Measurements from ENCODE around the gene PM20D1.
"Not testable (repeated sequence)": the region's sequence is repeated elsewhere in the genome, so short reads cannot be mapped to it uniquely, and the experiment has no call there.

The PM20D1 gene, protein sequence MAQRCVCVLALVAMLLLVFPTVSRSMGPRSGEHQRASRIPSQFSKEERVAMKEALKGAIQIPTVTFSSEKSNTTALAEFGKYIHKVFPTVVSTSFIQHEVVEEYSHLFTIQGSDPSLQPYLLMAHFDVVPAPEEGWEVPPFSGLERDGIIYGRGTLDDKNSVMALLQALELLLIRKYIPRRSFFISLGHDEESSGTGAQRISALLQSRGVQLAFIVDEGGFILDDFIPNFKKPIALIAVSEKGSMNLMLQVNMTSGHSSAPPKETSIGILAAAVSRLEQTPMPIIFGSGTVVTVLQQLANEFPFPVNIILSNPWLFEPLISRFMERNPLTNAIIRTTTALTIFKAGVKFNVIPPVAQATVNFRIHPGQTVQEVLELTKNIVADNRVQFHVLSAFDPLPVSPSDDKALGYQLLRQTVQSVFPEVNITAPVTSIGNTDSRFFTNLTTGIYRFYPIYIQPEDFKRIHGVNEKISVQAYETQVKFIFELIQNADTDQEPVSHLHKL

DNA sequence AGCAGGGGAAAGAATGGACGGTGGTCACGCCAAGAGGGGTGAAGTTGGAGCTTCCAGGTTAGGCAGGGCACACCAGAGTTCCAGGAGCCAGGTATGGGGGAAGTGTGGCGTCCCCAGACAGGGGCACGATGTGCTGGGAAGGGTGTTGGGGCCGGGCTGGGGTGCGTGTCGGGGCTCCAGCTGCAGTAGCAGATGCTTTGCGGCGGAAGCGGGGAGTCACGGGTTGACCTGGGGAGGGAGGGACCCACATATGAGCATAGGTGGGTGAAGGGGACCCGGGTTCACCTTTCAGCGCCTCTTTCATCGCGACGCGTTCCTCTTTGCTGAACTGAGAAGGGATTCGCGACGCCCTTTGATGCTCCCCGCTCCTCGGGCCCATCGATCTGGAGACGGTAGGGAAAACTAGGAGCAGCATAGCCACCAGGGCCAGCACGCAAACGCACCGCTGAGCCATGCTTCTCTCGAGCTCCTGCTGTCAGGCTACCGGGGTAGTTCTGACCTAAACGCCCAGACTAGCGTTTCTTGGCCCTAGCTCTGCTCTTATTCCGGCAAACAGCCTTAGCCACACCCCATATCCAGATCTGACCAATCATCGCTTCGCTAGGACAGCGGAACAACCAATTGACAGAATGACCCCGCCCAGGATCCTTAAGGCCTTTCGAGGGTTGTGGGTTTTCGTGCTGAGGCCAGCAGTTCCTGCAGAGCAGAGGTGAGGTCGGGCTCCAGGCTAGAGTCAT, at the start of gene PM20D1:
PM20D1 (minus strand) TSS at position 514 of the 737 bp plus-strand sequence; CDS start at position 454, 60 bp downstream.
- peak; percentile 77 for DNase-seq (ENCODE audit: low spot score)

DNA sequence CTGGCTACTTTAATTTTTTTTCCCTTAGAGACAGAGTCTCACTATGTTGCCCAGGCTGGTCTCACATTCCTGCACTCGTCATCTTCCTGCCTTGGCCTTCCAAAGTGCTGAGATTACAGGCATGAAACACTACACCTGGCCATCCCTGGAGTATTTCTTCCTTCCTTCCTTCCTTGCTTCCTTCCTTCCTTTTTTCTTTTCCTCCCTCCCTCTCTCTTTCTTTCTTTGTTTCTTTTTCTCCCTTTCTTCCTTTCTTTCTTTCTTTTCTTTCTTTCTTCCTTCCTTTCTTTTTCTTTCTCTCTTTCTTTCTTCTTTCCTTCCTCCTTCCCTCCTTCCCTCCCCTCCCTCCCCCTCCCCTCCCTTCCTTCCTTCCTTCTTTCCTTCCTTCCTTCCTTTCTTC, 46.4 kb upstream of the PM20D1 start:
- DNase-seq (ENCODE audit: low spot score): no peak

DNA sequence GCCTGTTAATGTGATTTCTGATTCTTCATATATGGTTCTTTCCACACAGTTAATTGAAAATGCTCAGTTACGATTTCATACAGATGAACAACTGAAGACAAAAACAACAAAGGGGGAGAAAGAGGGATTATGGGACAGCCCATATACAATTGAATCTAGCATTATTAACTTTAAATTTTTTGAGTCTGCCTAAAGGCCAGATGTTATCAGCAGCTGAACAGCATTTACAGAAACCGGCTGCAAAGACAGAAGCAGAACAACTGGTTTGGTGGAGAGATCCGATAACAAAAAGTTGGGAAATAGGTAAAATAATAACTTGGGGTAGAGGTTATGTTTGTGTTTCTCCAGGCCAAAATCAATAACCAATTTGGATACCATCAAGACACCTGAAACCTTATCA, 44.2 kb upstream of the PM20D1 start:
- DNase-seq (ENCODE audit: low spot score): not testable (repeated sequence)

DNA sequence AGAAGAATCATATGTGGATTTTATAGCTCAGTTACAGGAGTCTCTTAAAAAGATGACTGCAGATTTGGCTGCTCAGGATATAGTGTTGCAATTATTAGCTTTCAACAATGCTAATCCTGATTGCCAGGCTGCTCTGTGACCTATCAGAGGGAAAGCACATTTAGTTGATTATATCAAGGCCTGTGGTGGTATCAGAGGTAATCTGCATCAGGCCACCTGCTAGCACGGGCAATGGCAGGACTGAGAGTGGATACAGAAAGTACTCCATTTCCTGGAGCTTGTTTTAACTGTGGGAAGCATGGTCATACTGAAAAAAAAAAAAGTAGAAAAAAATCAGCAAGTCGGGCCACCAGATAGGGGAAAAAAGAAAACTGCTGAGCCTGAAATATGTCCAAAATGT, 42.2 kb upstream of the PM20D1 start:
- not testable (repeated sequence) for DNase-seq (ENCODE audit: low spot score)

DNA sequence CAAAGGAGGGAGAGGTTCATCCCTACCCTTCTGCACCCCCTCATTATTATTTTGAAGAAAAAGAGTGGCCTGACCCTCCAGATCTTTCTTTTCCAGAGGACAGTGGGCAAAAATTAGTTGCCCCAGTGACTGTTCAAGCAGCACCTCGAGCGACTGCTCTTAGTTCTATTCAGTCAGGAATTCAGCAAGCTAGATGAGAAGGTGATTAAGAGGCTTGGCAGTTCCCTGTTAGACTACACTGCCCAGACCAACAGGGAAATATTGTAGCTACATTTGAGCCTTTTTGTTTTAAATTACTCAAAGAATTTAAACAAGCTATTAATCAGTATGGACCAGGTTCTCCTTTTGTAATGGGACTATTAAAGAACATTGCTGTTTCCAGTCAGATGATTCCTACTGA, 41.5 kb upstream of the PM20D1 start:
- not testable (repeated sequence) for DNase-seq (ENCODE audit: low spot score)

DNA sequence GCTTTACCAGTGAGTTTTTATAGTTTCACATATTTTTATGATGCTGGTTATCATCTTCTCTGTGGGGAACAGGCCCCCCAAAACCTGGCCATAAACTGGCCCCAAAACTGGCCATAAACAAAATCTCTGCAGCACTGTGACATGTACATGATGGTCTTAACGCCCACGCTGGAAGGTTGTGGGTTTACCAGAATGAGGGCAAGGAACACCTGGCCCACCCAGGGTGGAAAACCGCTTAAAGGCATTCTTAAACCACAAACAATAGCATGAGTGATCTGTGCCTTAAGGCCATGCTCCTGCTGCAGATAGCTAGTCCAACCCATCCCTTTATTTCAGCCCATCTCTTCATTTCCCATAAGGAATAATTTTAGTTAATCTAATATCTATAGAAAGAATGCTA, 40.7 kb upstream of the PM20D1 start:
- not testable (repeated sequence) for DNase-seq (ENCODE audit: low spot score)

DNA sequence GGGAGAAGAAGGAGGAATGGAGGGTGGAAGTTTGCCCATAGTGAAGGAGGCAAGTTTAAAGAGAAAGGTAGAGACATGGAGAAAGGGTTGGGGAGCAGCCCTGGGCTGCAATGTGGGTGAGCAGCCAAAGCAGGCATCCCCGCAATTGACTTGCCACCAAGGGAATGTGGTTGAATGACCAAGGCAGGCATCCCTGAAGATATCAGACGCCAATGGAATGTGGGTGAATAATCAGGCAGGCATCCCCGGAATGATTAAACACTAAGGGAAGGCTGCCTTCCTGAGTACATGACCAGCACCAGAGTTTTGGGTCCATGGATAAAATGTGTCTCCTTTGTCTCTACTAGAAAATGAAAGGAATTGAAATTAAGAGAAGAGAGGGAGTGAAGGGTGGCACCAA, 39.8 kb upstream of the PM20D1 start:
- not testable (repeated sequence) for DNase-seq (ENCODE audit: low spot score)

DNA sequence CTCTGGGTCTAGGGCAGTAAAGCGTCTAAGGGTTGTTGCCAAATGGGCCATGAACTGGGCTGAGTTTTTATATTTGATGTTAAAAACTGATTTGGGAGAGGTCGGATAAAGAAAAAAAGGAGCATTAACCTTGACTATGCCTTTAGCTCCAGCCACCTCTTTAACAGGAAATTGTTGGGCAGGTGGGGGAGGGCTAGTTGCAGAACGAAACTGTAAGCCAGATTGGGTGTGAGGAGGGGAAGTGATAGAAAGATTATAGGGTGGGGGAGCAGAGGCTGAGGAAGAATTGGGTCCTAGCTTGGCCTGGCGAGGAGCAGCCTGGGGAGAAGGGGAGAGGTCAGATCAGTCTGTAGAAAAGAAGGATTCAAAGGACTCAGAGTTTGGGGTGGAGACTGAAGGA, 39.1 kb upstream of the PM20D1 start:
- DNase-seq (ENCODE audit: low spot score): not testable (repeated sequence)

DNA sequence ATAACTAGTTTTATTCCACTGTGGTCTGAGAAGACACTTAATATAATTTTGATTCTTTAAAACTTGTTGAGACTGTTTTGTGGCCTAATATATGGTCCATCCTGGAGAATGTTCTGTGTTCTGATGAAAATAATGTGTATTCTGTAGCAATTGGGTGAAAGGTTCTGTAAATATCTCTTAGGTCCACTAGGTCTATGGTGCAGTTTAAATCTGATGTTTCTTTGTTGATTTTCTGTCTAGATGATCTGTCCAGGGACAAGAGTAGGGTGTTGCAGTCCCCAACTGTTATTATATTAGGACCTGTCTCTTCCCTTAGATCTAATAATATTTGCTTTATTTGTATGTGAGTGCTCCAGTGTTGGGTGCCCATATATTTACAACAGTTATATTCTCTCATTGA, 33.9 kb upstream of the PM20D1 start:
- no peak for DNase-seq (ENCODE audit: low spot score)

DNA sequence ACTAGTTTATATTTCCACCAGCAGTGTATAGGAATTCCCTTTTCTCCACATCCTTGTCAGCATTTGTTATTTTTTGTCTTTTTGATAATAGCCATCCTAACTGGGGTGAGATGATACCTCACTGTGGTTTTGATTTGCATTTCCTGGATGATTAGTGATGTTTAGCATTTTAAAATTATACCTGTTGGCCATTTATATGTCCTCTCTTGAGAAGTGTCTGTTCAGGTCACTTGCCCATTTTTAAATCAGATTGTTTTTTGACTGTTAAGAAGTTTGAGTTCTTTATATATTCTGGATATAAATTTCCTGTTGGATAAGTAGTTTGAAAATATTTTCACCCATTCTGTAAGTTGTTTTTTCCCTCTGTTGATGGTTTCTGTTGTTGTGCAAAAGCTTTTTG, 31.0 kb upstream of the PM20D1 start:
- no peak for DNase-seq (ENCODE audit: low spot score)

DNA sequence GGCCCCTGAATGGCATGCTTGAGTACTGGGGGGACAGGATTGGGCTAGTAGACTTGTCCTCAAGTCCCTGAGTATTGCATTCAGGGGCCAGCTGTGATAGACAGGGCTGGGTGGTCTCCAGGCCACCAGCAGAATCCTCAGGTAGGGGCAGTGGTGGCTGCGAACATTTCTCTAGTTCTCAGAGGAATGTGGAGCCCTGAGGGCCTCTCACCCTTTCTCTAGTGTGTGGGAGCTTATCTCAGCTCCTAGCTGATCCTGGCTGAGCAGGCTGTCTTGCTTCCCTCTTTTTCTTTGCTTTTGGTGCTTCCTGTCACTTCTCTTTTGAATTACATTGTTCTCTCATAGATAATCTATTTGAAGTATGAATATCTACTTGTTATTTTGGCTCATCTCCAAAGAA, 30.0 kb upstream of the PM20D1 start:
- DNase-seq (ENCODE audit: low spot score): no peak

DNA sequence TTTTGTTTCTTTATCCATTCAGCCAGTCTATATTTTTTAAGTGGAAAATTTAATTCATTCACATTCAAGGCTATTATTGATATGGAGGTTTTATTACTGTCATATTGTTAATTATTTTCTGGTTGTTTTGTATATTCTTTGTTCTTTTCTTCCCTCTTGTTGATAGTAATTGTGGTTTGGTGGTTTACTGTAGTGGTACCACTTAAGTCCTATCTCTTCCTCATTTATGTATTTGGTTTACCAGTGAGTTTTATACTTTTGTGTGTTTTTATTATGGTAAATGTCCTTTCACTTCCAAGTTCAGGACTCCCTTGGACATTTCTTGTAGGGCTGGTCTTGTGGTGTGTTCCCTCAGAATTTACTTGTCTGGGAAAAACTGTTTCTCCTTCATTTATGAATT, 28.1 kb upstream of the PM20D1 start:
- no peak for DNase-seq (ENCODE audit: low spot score)

DNA sequence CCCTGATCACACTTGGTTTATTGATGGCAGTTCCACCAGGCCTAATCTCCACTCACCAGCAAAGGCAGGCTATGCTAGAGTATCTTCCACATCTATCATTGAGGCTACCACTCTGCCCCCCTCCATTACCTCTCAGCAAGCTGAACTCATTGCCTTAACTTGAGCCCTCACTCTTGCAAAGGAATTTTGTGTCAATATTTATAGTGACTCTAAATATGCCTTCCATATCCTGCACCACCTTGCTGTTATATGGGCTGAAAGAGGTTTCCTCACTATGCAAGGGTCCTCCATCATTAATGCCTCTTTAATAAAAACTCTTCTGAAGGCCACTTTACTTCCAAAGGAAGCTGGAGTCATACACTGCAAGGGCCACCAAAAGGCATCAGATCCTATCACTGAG, 23.2 kb upstream of the PM20D1 start:
- DNase-seq (ENCODE audit: low spot score): not testable (repeated sequence)

DNA sequence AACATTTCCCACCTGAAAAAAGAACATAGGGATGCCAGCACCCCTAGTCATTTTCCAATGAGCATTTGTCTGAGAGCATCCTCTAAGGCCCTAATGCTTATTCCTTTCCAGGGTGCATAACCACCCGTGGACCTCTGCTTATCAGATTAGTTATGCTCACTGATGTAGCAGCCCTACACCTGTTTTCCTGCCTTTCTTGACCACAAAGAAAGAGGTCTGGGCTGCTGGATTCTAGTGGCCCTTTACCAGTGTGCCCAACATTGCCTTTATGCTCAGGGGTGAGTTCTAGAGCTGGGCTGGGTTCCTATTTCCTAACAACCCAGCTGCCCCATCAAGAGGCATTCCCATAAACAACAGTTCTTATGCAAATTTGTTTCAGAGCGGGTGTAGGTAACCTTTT, 20.3 kb upstream of the PM20D1 start:
- no peak for DNase-seq (ENCODE audit: low spot score)

DNA sequence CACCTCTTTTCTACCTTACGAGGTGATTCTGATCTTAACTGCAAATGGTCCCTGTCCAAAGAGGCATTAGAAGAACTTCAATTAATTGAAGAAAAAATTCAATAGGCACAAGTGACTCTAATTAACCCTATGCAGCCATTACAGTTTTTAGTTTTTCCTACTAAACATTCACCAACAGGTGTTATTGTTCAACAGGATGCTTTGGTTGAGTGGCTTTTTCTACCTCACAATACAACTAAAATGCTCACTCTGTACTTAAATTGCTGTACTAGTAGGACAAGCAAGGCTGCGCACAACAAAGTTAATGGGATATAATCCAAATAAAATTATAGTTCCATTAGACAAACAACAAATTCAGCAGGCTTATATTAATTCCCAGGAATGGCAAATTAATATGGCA, 11.6 kb upstream of the PM20D1 start:
- no peak for DNase-seq (ENCODE audit: low spot score)

DNA sequence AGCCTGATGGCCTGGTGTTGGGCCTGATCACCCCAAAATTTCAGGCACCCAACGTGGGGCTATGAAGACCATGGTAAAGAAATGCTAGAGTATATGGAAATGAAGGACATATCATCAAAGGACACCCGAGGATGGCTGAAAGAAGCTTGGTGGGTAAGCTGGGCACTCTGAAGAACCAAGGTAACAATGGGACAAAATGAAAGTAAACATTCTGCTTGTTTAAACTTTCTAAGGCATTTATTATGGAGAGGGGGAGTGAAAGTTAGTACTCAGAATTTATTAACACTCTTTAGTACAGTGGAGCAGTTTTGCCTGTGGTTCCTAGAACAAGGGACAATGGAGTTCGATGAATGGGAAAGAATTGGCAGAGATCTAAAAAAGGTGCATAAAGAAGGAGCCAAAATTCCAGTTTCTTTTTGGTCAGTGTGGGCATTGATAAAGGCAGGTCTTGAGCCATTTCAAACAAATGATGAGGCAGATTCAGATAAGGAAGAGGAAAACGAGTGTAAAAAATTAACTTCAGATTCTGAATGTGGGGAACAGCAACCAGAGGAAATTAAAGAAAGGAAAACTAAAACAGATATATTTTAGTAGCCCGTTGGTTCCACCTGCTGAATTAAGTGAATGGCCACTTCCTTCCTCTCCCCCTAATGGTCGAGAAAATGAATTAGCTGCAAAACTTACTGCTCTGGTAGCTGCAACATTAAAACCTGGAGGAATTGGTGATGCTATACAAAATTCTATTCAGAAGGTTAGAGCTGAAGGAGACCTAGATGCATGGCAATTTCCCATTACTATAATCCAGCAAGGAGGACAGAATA, 8.4 kb upstream of the PM20D1 start:
- DNase-seq (ENCODE audit: low spot score): no peak

DNA sequence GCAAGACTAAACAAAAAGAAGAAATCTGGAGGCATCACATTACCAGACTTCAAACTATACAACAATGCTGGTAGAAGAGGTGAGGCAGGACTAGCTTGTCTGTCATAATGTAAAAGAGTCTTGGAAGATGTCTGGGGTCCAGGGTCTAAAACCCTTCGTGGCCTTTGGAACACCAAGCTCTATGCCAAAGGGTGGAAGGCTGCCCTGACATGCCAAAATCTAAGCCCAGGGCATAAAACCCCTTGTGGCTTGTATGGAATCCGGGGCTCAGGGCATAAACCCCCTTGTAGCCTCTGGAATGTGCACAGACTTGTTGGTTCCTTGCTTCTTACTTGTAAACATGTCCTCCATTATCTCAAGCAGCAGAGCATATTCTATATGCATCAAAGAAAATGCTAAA, 7.6 kb upstream of the PM20D1 start:
- not testable (repeated sequence) for DNase-seq (ENCODE audit: low spot score)

DNA sequence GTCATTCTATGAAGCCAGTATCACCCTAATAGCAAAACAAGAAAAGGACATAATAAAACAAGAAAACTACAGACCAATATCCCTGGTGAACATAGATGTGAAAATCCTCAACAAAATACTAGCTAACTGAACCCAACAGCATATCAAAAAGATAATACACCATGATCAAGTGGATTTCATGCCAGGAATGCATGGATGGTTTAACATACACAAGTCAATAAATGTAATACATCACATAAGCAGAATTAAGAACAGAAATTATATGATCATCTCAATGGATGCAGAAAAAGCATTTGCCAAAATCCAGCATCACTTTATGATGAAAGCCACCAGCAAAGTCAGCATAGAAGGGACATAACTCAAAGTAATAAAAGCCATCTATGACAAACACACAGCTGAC, 6.5 kb upstream of the PM20D1 start:
- no peak for DNase-seq (ENCODE audit: low spot score)

DNA sequence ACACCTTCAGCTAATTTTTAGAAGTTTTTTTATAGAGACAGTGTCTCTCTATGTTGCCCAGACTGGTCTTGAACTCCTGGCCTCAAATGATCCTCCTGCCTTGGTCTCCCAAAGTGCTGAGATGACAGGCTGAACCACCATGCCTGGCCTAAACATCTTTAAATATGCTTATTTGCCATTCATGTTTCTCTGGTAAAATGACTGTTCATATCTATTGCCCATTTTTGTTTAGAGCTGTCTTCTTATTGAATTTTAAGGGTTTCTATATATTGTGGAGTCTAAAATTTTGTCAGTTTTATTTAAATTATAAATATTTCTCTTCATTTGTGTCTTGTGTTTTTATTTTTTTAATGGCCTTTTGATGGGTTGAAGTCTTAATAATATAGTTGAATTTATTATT, 3.0 kb upstream of the PM20D1 start:
- DNase-seq (ENCODE audit: low spot score): no peak

DNA sequence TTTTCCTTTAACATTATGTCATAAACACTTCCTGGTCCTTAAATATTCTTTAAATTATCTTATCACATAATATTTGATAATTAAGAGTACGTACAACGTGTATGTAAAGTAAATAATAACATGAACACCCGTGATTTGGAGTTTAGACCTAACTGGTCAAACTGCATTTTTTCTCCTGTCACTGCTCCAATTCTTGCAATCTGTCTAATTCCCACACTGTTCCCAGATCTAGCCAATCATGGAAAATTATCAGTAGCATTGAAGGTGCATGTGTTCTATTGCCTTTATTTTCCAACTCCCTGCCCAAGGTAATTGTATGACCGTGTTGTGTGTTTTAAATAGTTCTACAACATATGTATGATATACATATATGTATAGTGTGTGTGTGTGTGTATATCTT, 2.1 kb upstream of the PM20D1 start:
- no peak for DNase-seq (ENCODE audit: low spot score)

DNA sequence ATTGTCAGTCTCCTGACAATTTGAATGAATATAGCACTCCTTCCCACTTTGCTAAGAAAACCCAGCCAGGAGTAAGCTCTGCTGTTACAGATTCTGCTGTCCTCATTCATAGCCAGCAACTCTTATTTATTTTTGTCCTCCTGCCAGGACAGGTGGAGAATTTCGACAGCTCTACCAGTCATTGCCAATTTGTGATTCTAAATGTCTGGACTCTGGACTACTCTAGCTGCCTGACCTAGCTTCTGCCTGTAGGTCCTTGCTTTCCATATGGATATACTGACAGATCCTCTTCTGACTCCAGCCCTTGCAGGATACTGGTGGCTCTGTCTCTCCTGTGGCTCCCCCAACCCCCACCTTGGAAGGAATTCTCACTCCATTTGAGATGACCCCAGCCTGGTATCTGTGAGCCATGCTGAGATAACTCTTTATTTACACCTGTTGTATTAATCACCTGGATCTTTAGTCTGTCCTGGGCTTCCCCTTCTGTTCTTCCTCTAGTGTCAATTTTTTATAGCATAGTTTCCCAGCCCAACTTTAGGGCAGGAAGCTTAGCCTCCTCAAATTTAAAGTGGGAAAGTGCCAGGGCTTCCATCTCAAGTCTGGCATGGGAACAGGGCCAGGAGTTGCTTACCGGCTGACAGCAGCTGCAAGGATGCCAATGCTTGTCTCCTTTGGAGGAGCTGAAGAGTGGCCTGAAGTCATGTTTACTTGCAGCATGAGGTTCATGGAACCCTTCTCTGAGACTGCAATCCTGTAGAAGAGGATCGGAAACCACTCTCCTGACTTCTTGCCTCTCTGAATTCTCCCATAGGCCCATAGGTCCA, 6.7 kb downstream of the PM20D1 start:
- no peak for DNase-seq (ENCODE audit: low spot score)

DNA sequence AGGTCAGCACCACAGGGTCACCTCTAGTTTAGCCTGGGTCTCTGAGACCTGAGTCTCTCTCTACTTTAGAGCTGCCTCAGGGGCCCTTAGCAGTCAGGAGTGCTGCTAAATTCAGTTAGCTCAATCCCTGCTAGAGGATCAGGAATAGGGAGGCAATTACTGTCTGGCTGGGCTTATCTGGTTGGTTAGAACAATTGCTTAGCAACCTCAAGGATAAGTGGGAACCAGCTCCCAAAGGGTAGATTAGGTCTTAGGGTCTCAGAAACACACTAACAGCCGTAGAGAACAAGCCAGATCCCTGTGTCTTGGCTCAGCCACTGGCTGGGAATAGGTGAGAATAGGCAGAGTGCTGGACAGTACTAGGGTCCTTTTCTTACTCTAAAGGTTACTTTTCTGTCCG, 7.7 kb downstream of the PM20D1 start:
- no peak for DNase-seq (ENCODE audit: low spot score)

All from hematopoietic multipotent progenitor cell treated with erythropoietin and hydrocortisone succinate and interleukin-3 and kit ligand, for 17 days (in vitro differentiated cells).